Measurements from ENCODE around the gene POLR1G. TPM values are rescaled to one million over a fixed set of nuclear protein-coding genes. Genes with fewer than 3 reads are reported as not detected.

POLR1G gene
- total and polyA plus RNA-seq, 8 donors, result 0.55 to 7.2 (median 2.8) TPM; not detected in 2

GRCh38 chr19:45414468-45414867, 8.0 kb downstream of the POLR1G start:
- TF ChIP-seq POLR2A (IDR thresholded peaks at IDR 0.05) (no peak), CTCF (IDR thresholded peaks at IDR 0.05) (no peak), EP300 (IDR thresholded peaks at IDR 0.05) (no peak), POLR2AphosphoS5 (IDR thresholded peaks at IDR 0.05) (no peak)
- H3K27me3 ChIP-seq, result no peaks in the 10 kb centered on the region
- 93 to 97% (median 95%) methylated on average over 6 to 8 of the region's 8 CpGs for WGBS, 5 donors
- peaks cover 0 to 7% (median 6%) of the 10 kb centered on the region in 4 donors for H3K4me1 ChIP-seq
- intact Hi-C loops (cut with DNase I; ENCODE audit: low total_unique reads), result no loop called here
- H3K4me3 ChIP-seq, result no peak overlapping the region
- no peak overlapping the region for H3K27ac ChIP-seq
- H3K36me3 ChIP-seq, result peaks cover 32 to 80% (median 77%) of the 10 kb centered on the region in 4 donors
- no peak for DNase-seq
- H3K9me3 ChIP-seq, result no peaks in the 10 kb centered on the region

- H3K4me1 ChIP-seq, result peaks cover 0 to 21% (median 11%) of the 10 kb centered on the region in 4 donors
- no peaks in the 10 kb centered on the region for H3K27me3 ChIP-seq
- H3K4me3 ChIP-seq, result no peak overlapping the region
- no peak overlapping the region for H3K27ac ChIP-seq
- TF ChIP-seq CTCF (IDR thresholded peaks at IDR 0.05) (no peak), EP300 (IDR thresholded peaks at IDR 0.05) (no peak), POLR2AphosphoS5 (IDR thresholded peaks at IDR 0.05) (no peak), POLR2A (IDR thresholded peaks at IDR 0.05) (no peak)
- no peak for DNase-seq
- H3K9me3 ChIP-seq, result no peaks in the 10 kb centered on the region
- WGBS, 5 donors, result 65 to 94% (median 87%) methylated on average over 4 of the region's 4 CpGs
- peaks cover 33 to 96% (median 89%) of the 10 kb centered on the region in 4 donors for H3K36me3 ChIP-seq
- intact Hi-C loops (cut with DNase I; ENCODE audit: low total_unique reads), result no loop called here
Measured at GRCh38 chr19:45417151-45417550, 10.7 kb downstream of the POLR1G start.

- TF ChIP-seq EP300 (IDR thresholded peaks at IDR 0.05) (no peak), CTCF (IDR thresholded peaks at IDR 0.05) (no peak), POLR2A (IDR thresholded peaks at IDR 0.05) (no peak)
- Histone ChIP-seq H3K27ac (peak overlapping the region in 1 of 5 donors; percentile 52), H3K36me3 (peaks cover 21 to 81% (median 73%) of the 10 kb centered on the region in 4 donors), H3K27me3 (no peaks in the 10 kb centered on the region), H3K4me3 (no peak overlapping the region), H3K4me1 (peaks cover 10 to 33% (median 24%) of the 10 kb centered on the region in 4 donors), H3K9me3 (no peaks in the 10 kb centered on the region)
- no peak for DNase-seq
- intact Hi-C loops (cut with DNase I; ENCODE audit: low total_unique reads), result no loop called here
- WGBS, 5 donors, result 70 to 79% (median 75%) methylated on average over 6 to 9 of the region's 9 CpGs
Measured at GRCh38 chr19:45418802-45419201, 12.4 kb downstream of the POLR1G start.

- TF ChIP-seq EP300 (IDR thresholded peaks at IDR 0.05), result no peak
- no peak for TF ChIP-seq POLR2AphosphoS5 (IDR thresholded peaks at IDR 0.05)
- no peak for TF ChIP-seq POLR2A (IDR thresholded peaks at IDR 0.05)
- Histone ChIP-seq H3K36me3 (peaks cover 20 to 76% (median 67%) of the 10 kb centered on the region in 4 donors), H3K27ac (peak overlapping the region in 3 of 5 donors; percentile 10 to 52 (median 17)), H3K4me1 (peaks cover 15 to 36% (median 27%) of the 10 kb centered on the region in 4 donors), H3K4me3 (no peak overlapping the region), H3K27me3 (no peaks in the 10 kb centered on the region), H3K9me3 (no peaks in the 10 kb centered on the region)
- no peak for DNase-seq
- 43 to 74% (median 61%) methylated on average over 4 of the region's 4 CpGs for WGBS, 5 donors
- intact Hi-C loops (cut with DNase I; ENCODE audit: low total_unique reads), result no loop called here
Measured at GRCh38 chr19:45419396-45419795, 13.0 kb downstream of the POLR1G start.

GRCh38 chr19:45419895-45420294, 13.5 kb downstream of the POLR1G start:
- peaks cover 18 to 41% (median 30%) of the 10 kb centered on the region in 4 donors for H3K4me1 ChIP-seq
- H3K36me3 ChIP-seq, result peaks cover 20 to 71% (median 62%) of the 10 kb centered on the region in 4 donors
- no peak for DNase-seq
- no peak overlapping the region for H3K4me3 ChIP-seq
- H3K9me3 ChIP-seq, result no peaks in the 10 kb centered on the region
- no peaks in the 10 kb centered on the region for H3K27me3 ChIP-seq
- intact Hi-C loops (cut with DNase I; ENCODE audit: low total_unique reads), result no loop called here
- TF ChIP-seq POLR2A (IDR thresholded peaks at IDR 0.05) (no peak), POLR2AphosphoS5 (IDR thresholded peaks at IDR 0.05) (no peak), CTCF (IDR thresholded peaks at IDR 0.05) (no peak), EP300 (IDR thresholded peaks at IDR 0.05) (no peak)
- peak overlapping the region in 1 of 5 donors; percentile 36 for H3K27ac ChIP-seq
- WGBS, 5 donors, result 44 to 61% (median 54%) methylated on average over 3 of the region's 3 CpGs; no CpG with 5 or more reads in 1 of the 5 donors

Measured in stomach (tissue), 9 donors.